ENCODE results near the gene FAM186B. TPM values are rescaled to one million over a fixed set of nuclear protein-coding genes. Genes with fewer than 3 reads are reported as not detected.

FAM186B gene
- total and polyA plus RNA-seq, 2 experiments from 2014 or later, result 0.21 to 0.38 TPM

DNA sequence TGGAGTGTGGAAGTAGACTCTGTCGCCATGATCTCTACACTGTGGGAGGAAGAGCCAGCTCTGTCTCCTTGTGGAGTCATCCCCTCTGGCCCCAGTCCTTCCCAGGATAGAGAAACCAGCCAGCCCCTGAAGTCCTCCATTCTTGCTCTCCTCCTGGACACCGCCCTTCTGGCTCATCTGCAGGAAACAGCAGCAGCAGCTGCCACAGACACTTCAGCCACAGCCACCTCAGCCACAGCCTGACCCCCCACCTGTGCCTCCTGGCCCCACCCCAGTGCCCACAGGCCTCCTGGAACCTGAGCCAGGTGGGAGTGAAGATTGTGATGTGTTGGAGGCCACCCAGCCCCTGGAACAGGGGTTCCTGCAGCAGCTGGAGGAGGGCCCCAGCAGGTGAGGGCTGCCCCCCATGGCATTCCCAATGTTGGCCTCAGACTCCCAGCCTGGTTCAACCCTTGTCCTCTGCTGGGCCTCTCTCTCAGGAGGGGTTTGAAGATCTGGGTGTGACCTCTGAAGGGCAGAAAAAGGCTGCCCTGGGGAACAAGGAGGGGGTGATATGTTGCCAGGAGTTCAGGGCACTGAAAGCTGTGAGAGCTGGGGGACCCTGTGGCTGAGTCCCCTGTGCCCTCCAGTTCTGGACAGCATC, 28.4 kb upstream of the FAM186B start:
- Mint-ChIP-seq H3K9me3 (no peaks in the 10 kb centered on the region), H3K36me3 (ENCODE audit: low read depth) (peaks cover 13% of the 10 kb centered on the region), H3K27me3 (ENCODE audit: insufficient read depth, low read depth, poor library complexity) (peaks cover 8% of the 10 kb centered on the region), H3K4me1 (peaks cover 24% of the 10 kb centered on the region), H3K4me3 (no peak overlapping the region), H3K27ac (no peak overlapping the region)
- H3K27ac ChIP-seq (ENCODE audit: low read depth), result no peak overlapping the region
- H3K36me3 ChIP-seq (ENCODE audit: insufficient read depth), result 0 out of 2 replicates have a peak, but pooled peaks cover 9% of the 10 kb centered on the region
- no peak overlapping the region for H2AFZ ChIP-seq
- H3K4me1 ChIP-seq (ENCODE audit: insufficient read depth), result peaks cover 12% of the 10 kb centered on the region
- no peaks in the 10 kb centered on the region; the same call in 1 of the 2 replicates for H4K20me1 ChIP-seq (replicated peaks; ENCODE audit: insufficient read depth)
- DNase-seq (ENCODE audit: low spot score) (no peak), ATAC-seq (no peak)
- 0 out of 2 replicates have a peak, but pooled peaks cover 2% of the 10 kb centered on the region for H3F3A ChIP-seq (replicated peaks; ENCODE audit: low read depth)
- H3K4me2 ChIP-seq, result no peak overlapping the region
- TF ChIP-seq EZH2 (IDR thresholded peaks at IDR 0.05; ENCODE audit: low read depth, unreplicated experiment), result no peak
- TF ChIP-seq ZNF114 (CRISPR knock-in tag; IDR thresholded peaks at IDR 0.05), result no peak
- TF ChIP-seq, protein P1, sequence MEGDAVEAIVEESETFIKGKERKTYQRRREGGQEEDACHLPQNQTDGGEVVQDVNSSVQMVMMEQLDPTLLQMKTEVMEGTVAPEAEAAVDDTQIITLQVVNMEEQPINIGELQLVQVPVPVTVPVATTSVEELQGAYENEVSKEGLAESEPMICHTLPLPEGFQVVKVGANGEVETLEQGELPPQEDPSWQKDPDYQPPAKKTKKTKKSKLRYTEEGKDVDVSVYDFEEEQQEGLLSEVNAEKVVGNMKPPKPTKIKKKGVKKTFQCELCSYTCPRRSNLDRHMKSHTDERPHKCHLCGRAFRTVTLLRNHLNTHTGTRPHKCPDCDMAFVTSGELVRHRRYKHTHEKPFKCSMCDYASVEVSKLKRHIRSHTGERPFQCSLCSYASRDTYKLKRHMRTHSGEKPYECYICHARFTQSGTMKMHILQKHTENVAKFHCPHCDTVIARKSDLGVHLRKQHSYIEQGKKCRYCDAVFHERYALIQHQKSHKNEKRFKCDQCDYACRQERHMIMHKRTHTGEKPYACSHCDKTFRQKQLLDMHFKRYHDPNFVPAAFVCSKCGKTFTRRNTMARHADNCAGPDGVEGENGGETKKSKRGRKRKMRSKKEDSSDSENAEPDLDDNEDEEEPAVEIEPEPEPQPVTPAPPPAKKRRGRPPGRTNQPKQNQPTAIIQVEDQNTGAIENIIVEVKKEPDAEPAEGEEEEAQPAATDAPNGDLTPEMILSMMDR (conservative IDR thresholded peaks at IDR 0.05; ENCODE audit: low read depth in 2 of 2), result no peak
- no peak for TF ChIP-seq STAT1 (IDR thresholded peaks at IDR 0.05; ENCODE audit: unreplicated experiment)
- no peak for TF ChIP-seq REST (IDR thresholded peaks at IDR 0.05; ENCODE audit: unreplicated experiment)
- no peak for TF ChIP-seq EZH2phosphoT487 (IDR thresholded peaks at IDR 0.05; ENCODE audit: unreplicated experiment)
- TF ChIP-seq, protein P2, sequence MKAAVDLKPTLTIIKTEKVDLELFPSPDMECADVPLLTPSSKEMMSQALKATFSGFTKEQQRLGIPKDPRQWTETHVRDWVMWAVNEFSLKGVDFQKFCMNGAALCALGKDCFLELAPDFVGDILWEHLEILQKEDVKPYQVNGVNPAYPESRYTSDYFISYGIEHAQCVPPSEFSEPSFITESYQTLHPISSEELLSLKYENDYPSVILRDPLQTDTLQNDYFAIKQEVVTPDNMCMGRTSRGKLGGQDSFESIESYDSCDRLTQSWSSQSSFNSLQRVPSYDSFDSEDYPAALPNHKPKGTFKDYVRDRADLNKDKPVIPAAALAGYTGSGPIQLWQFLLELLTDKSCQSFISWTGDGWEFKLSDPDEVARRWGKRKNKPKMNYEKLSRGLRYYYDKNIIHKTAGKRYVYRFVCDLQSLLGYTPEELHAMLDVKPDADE (IDR thresholded peaks at IDR 0.05), result no peak
- TF ChIP-seq ZNF331 (CRISPR knock-in tag; IDR thresholded peaks at IDR 0.05; ENCODE audit: low read depth), result no peak
- no peaks in the 10 kb centered on the region for H3K9me2 ChIP-seq (ENCODE audit: insufficient read depth)
- no peaks in the 10 kb centered on the region for H3K79me2 ChIP-seq (replicated peaks; ENCODE audit: insufficient read depth)
- H3K4me3 ChIP-seq, result no peak overlapping the region
- no peaks in the 10 kb centered on the region for H3K27me3 ChIP-seq (ENCODE audit: insufficient read depth)

Data from GM23338 (cell line).